Breast epithelium (tissue), 4 donors: Measurements from ENCODE around the gene CA9. TPM values are rescaled to one million over a fixed set of nuclear protein-coding genes. Genes with fewer than 3 reads are reported as not detected.
A peak's percentile ranks its signal among the peaks of the same experiment; 100 is the strongest.

ENCODE experiments used
- DNase-seq, 2 donors: peaks; one replicate each; pipeline ENCODE4 v3.0.0-alpha.2; 2019; ENCODE audit warnings: low spot score in 2 of 2
- H3K27ac ChIP-seq, 2 donors: fragments of 200-600 bp; sonication (generic) in 1 of 2; one replicate each; pipeline ENCODE4 v1.5.1; 2016 to 2019; ENCODE audit warnings: mild to moderate bottlenecking in 1 of 2
- H3K27me3 ChIP-seq, 2 donors: fragments of 200-600 bp; sonication (generic) in 1 of 2; one replicate each; pipeline versions ENCODE4 v1.5.1 to v1.6.0; 2017 to 2019; ENCODE audit warnings: control low read depth in 1 of 2, mild to moderate bottlenecking in 1 of 2
- H3K36me3 ChIP-seq: fragments of 200-600 bp; one replicate; pipeline ENCODE4 v1.5.1; 2019
- H3K4me1 ChIP-seq, 2 donors: fragments of 200-600 bp; sonication (generic); one replicate each; pipeline ENCODE4 v1.5.1; 2016 to 2019; ENCODE audit warnings: control low read depth in 1 of 2
- H3K4me3 ChIP-seq, 3 donors: fragments of 200-600 bp; sonication (generic); 1 replicate in 2 of 3; 2 replicates in 1 of 3; pipeline ENCODE4 v1.5.1; 2016 to 2019; ENCODE audit warnings: mild to moderate bottlenecking in 3 of 3, moderate library complexity in 2 of 3
- H3K9me3 ChIP-seq, 2 donors: fragments of 200-600 bp; sonication (generic) in 1 of 2; one replicate each; pipeline ENCODE4 v1.5.1; 2016 to 2019; ENCODE audit warnings: control low read depth in 1 of 2
- POLR2A ChIP-seq: fragments of 450-650 bp; IDR thresholded peaks from one replicate; pipeline ENCODE4 v1.6.1; 2016; ENCODE audit warnings: antibody characterized with exemption, mild to moderate bottlenecking, moderate library complexity
- POLR2AphosphoS5 ChIP-seq, 3 donors: sonication (generic); formaldehyde crosslinking; IDR thresholded peaks; one replicate each; pipeline ENCODE4 v1.6.1; 2017; ENCODE audit warnings: antibody characterized with exemption in 3 of 3
- intact Hi-C: fragments of 100-400 bp; cut with DNase I; formaldehyde crosslinking; loops from one replicate; pipeline ENCODE4 v1.15.1; 2023; ENCODE audit warnings: low total_unique reads
- total RNA-seq, 3 donors: library from RNA; depleted of rRNA; stranded (reverse); fragments of >200 nt; gene quantifications; one replicate each; pipeline ENCODE4 v1.1.0, GENCODE V29; 2016
- TF ChIP-seq, protein P1 (sequence below), 3 donors: fragments of 450-650 bp; IDR thresholded peaks; one replicate each; pipeline ENCODE4 v1.5.1; 2016 to 2017; ENCODE audit warnings: antibody characterized with exemption in 3 of 3, mild to moderate bottlenecking in 3 of 3, moderate library complexity in 3 of 3

Gene CA9
- total RNA-seq, 3 donors from 2014 or later, result 0.16 to 5.0 TPM; not detected in 1

DNA sequence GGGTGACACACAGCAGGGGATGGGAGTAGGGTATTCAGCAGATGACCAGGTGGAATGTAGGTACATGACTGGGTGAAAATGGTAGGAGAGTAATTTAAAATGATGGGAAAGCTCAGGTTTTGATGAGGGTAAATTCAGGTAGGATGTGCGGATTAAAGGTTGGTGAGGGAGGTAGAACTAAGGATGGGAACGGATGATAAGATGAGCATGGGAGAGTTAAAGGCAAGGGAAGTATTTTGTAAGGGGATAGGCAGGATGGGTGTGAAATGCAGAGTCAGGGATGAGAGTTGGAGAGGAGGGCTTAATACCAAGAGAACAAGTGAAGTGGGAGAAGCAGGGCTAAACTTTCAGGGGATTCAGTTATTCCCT is 56.7 kb downstream of the CA9 start:
- H3K27ac ChIP-seq, result peak overlapping the region; percentile 98 to 99
- intact Hi-C loops, result no loop called here
- peaks cover 13 to 30% of the 10 kb centered on the region in 2 donors for H3K4me1 ChIP-seq
- H3K36me3 ChIP-seq, result peaks cover 1% of the 10 kb centered on the region
- DNase-seq, result no peak
- H3K27me3 ChIP-seq, result no peaks in the 10 kb centered on the region
- TF ChIP-seq, protein P1, sequence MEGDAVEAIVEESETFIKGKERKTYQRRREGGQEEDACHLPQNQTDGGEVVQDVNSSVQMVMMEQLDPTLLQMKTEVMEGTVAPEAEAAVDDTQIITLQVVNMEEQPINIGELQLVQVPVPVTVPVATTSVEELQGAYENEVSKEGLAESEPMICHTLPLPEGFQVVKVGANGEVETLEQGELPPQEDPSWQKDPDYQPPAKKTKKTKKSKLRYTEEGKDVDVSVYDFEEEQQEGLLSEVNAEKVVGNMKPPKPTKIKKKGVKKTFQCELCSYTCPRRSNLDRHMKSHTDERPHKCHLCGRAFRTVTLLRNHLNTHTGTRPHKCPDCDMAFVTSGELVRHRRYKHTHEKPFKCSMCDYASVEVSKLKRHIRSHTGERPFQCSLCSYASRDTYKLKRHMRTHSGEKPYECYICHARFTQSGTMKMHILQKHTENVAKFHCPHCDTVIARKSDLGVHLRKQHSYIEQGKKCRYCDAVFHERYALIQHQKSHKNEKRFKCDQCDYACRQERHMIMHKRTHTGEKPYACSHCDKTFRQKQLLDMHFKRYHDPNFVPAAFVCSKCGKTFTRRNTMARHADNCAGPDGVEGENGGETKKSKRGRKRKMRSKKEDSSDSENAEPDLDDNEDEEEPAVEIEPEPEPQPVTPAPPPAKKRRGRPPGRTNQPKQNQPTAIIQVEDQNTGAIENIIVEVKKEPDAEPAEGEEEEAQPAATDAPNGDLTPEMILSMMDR (IDR thresholded peaks at IDR 0.05), result no peak
- no peak for TF ChIP-seq POLR2A
- TF ChIP-seq POLR2AphosphoS5 (IDR thresholded peaks at IDR 0.05), result no peak
- no peaks in the 10 kb centered on the region for H3K9me3 ChIP-seq
- peak overlapping the region; percentile 74 to 82 (median 79) for H3K4me3 ChIP-seq

Other genes starting within 250 kb of the CA9 start
- gene RUSC2, start 183.8 kb upstream of the CA9 start, total RNA-seq, result 10 to 100 TPM; 17.0 to 17.1 (median 17.1) TPM
- 10 to 100 TPM; 26.5 to 50.4 (median 33.8) TPM for gene TESK1, start 68.7 kb upstream of the CA9 start, total RNA-seq
- 1 to 10 TPM; 3.6 to 6.4 (median 5.1) TPM for gene CD72, start 55.5 kb upstream of the CA9 start, total RNA-seq
- gene SIT1, start 23.0 kb upstream of the CA9 start, total RNA-seq, result 1 to 10 TPM; 1.2 to 3.2 (median 1.3) TPM
- 1,000 to 10,000 TPM; 1,664 to 2,064 (median 2,058) TPM for gene RMRP, start 15.9 kb upstream of the CA9 start, total RNA-seq
- gene CCDC107, start 15.6 kb upstream of the CA9 start, total RNA-seq, result 100 to 1,000 TPM in 1 of 3 donors, 10 to 100 TPM in 2; 18.3 to 102 (median 35.4) TPM
- gene ARHGEF39, start 8.7 kb upstream of the CA9 start, total RNA-seq, result 1 to 10 TPM in 1 of 3 donors, under 1 TPM in 2; 0.59 to 1.6 (median 0.80) TPM
- 100 to 1,000 TPM; 143 to 402 (median 258) TPM for gene TPM2, start 16.0 kb downstream of the CA9 start, total RNA-seq
- gene TLN1, start 58.3 kb downstream of the CA9 start, total RNA-seq, result 100 to 1,000 TPM; 163 to 497 (median 215) TPM
- gene CREB3, start 58.7 kb downstream of the CA9 start, total RNA-seq, result 10 to 100 TPM; 46.4 to 49.9 (median 47.2) TPM
- 10 to 100 TPM; 44.5 to 63.8 (median 57.0) TPM for gene GBA2, start 75.3 kb downstream of the CA9 start, total RNA-seq
- 10 to 100 TPM; 16.7 to 20.1 (median 17.4) TPM for gene RGP1, start 75.4 kb downstream of the CA9 start, total RNA-seq
- not detected for gene MSMP, start 80.3 kb downstream of the CA9 start, total RNA-seq
- gene NPR2, start 117.7 kb downstream of the CA9 start, total RNA-seq, result 10 to 100 TPM; 10.2 to 34.2 (median 14.7) TPM
- gene SPAG8, start 138.3 kb downstream of the CA9 start, total RNA-seq, result 1 to 10 TPM; 1.1 to 2.2 (median 1.3) TPM
- 10 to 100 TPM; 25.0 to 55.7 (median 32.1) TPM for gene HINT2, start 141.1 kb downstream of the CA9 start, total RNA-seq
- under 1 TPM in 1 of 3 donors, not detected in 2; 0.15 TPM for gene FAM221B, start 154.8 kb downstream of the CA9 start, total RNA-seq
- gene TMEM8B, start 155.3 kb downstream of the CA9 start, total RNA-seq, result 1 to 10 TPM; 4.9 to 7.9 (median 6.7) TPM
- gene OR13J1, start 196.5 kb downstream of the CA9 start, total RNA-seq, result not detected
- gene HRCT1, start 232.3 kb downstream of the CA9 start, total RNA-seq, result 10 to 100 TPM in 2 of 3 donors, 1 to 10 TPM in 1; 3.4 to 16.0 (median 12.8) TPM
- gene SPAAR, start 235.6 kb downstream of the CA9 start, total RNA-seq, result 10 to 100 TPM in 1 of 3 donors, 1 to 10 TPM in 2; 4.8 to 13.4 (median 8.6) TPM